GM23338 (cell line): Measurements from ENCODE around the gene USP20. TPM values are rescaled to one million over a fixed set of nuclear protein-coding genes. Genes with fewer than 3 reads are reported as not detected.
"Not testable (repeated sequence)": the region's sequence is repeated elsewhere in the genome, so short reads cannot be mapped to it uniquely, and the experiment has no call there.

Experiments
- ATAC-seq: fragments of 200-7000 bp; cut with Tn5 transposase; 3 replicates; pipeline ENCODE4 v1.9.1; 2020
- DNase-seq: peaks from one replicate; pipeline ENCODE4 v3.0.0-alpha.2; 2015; ENCODE audit warnings: low spot score
- H2AFZ ChIP-seq: fragments of 200-600 bp; sonication (generic); 2 replicates; pipeline ENCODE4 v1.8.0; 2016; ENCODE audit warnings: antibody characterized with exemption, mild to moderate bottlenecking, moderate library complexity
- H3F3A ChIP-seq: fragments of 200-600 bp; sonication (generic); replicated peaks from 2 replicates; pipeline ENCODE4 v1.8.0; 2017; ENCODE audit warnings: antibody characterized with exemption, mixed run types, low read depth
- H3K27ac ChIP-seq: fragments of 200-600 bp; sonication (generic); 2 replicates; pipeline ENCODE4 v1.6.1; 2016; ENCODE audit warnings: low read depth
- H3K27me3 ChIP-seq: fragments of 200-600 bp; sonication (generic); 2 replicates; pipeline ENCODE4 v1.8.0; 2016; ENCODE audit warnings: mild to moderate bottlenecking, mixed run types, moderate library complexity; ENCODE audit not compliant: insufficient read depth
- H3K36me3 ChIP-seq: fragments of 200-600 bp; sonication (generic); 2 replicates; pipeline ENCODE4 v1.8.0; 2016; ENCODE audit warnings: mild to moderate bottlenecking; ENCODE audit not compliant: insufficient read depth
- H3K4me1 ChIP-seq: fragments of 200-600 bp; sonication (generic); 2 replicates; pipeline ENCODE4 v1.8.0; 2016; ENCODE audit warnings: mild to moderate bottlenecking, moderate library complexity; ENCODE audit not compliant: insufficient read depth
- H3K4me2 ChIP-seq: fragments of 200-600 bp; sonication (generic); 2 replicates; pipeline ENCODE4 v1.7.1; 2017; ENCODE audit warnings: mixed run types
- H3K4me3 ChIP-seq: fragments of 200-600 bp; sonication (generic); 2 replicates; pipeline ENCODE4 v1.6.1; 2016; ENCODE audit warnings: mixed run types
- H3K79me2 ChIP-seq: fragments of 200-600 bp; sonication (generic); replicated peaks from 2 replicates; pipeline ENCODE4 v1.8.0; 2017; ENCODE audit warnings: mild to moderate bottlenecking; ENCODE audit not compliant: insufficient read depth
- H3K9me2 ChIP-seq: fragments of 200-600 bp; sonication (generic); 2 replicates; pipeline ENCODE4 v1.8.0; 2017; ENCODE audit not compliant: insufficient read depth
- H4K20me1 ChIP-seq: fragments of 200-600 bp; sonication (generic); replicated peaks from 2 replicates; pipeline ENCODE4 v1.8.0; 2017; ENCODE audit warnings: mild to moderate bottlenecking; ENCODE audit not compliant: insufficient read depth
- H3K27ac Mint-ChIP-seq: 2 replicates; pipeline ENCODE4 v1.8.0; 2020; ENCODE audit warnings: inconsistent platforms, mild to moderate bottlenecking, moderate library complexity, mixed read lengths
- H3K27me3 Mint-ChIP-seq: 3 replicates; pipeline ENCODE4 v1.8.0; 2022; ENCODE audit warnings: low read depth, mild to moderate bottlenecking, moderate library complexity, mixed read lengths, inconsistent platforms; ENCODE audit not compliant: insufficient read depth, poor library complexity
- H3K36me3 Mint-ChIP-seq: 3 replicates; pipeline ENCODE4 v1.8.0; 2021; ENCODE audit warnings: low read depth, mild to moderate bottlenecking, inconsistent platforms, moderate library complexity, mixed read lengths
- H3K4me1 Mint-ChIP-seq: 3 replicates; pipeline ENCODE4 v1.8.0; 2020; ENCODE audit warnings: mild to moderate bottlenecking, inconsistent platforms, mixed read lengths
- H3K4me3 Mint-ChIP-seq: 3 replicates; pipeline ENCODE4 v1.8.0; 2021; ENCODE audit warnings: moderate library complexity, mild to moderate bottlenecking, inconsistent platforms, mixed read lengths
- H3K9me3 Mint-ChIP-seq: 3 replicates; pipeline ENCODE4 v1.8.0; 2020; ENCODE audit warnings: moderate library complexity, mild to moderate bottlenecking, inconsistent platforms, mixed read lengths
- EZH2 ChIP-seq: fragments of 200-600 bp; sonication (generic); IDR thresholded peaks from one replicate; pipeline ENCODE4 v1.8.0; 2017; ENCODE audit warnings: antibody characterized with exemption, mild to moderate bottlenecking, low read depth; ENCODE audit not compliant: unreplicated experiment
- JUNB ChIP-seq: IDR thresholded peaks from one replicate; pipeline ENCODE4 v1.6.1; 2016; ENCODE audit warnings: antibody characterized with exemption; ENCODE audit not compliant: unreplicated experiment
- POLR2AphosphoS5 ChIP-seq: IDR thresholded peaks from 2 replicates; pipeline ENCODE4 v1.6.1; 2016; ENCODE audit warnings: antibody characterized with exemption, low read depth
- polyA plus RNA-seq: library from polyadenylated mRNA; unstranded; fragments of >200 nt; fragmentation: Nextera tagmentation; extraction: Ambion mirVana; gene quantifications from 2 replicates; pipeline ENCODE4 v1.2.1, GENCODE V29; 2016
- total RNA-seq: library from RNA; depleted of rRNA; stranded (reverse); fragments of >200 nt; shearing (Covaris generic); gene quantifications from 2 replicates; pipeline ENCODE4 v1.2.3, GENCODE V29; 2014
- TF ChIP-seq, protein P1 (sequence below), 2 experiments: fragments of 200-600 bp in 1 of 2; sonication (generic) in 1 of 2; conservative IDR thresholded peaks; 2 replicates each; pipeline versions ENCODE4 v1.5.1 to v1.6.1; 2016 to 2017; ENCODE audit warnings: antibody characterized with exemption in 2 of 2, low read depth in 2 of 2, mild to moderate bottlenecking in 2 of 2, moderate library complexity in 1 of 2
- TF ChIP-seq, protein P2 (sequence below): fragments of 250-450 bp; sonication (Bioruptor Pico); IDR thresholded peaks from 2 replicates; pipeline ENCODE4 v1.5.0; 2020; ENCODE audit warnings: mild to moderate bottlenecking, moderate library complexity

USP20 gene
- total and polyA plus RNA-seq, 2 experiments from 2014 or later, result 10.4 to 13.0 TPM

DNA sequence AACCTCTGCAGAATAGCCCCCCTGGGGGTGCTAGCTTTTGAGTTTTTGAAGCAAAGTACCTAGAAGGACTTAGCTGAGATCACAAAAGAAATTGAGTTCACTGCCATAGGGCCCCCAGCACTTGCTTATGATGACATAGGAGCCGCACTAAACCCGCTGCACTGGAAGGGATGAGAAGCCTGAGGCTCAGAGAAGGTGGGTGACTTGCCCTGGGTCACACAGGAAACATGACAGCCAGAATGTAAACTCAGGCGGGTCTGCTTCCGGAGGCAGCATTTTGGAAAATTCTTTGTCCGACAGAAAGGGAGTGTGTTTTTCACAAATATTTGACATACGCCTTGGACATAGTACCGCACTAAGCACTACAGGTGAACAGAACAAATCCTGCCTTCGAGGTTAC lies 40.7 kb upstream of the USP20 start:
- no peaks in the 10 kb centered on the region for H3K4me1 Mint-ChIP-seq
- H3K4me3 ChIP-seq, result no peak overlapping the region
- no peaks in the 10 kb centered on the region for H3K4me1 ChIP-seq
- no peaks in the 10 kb centered on the region; the same call in 2 of the 3 replicates for H3K9me3 Mint-ChIP-seq
- DNase-seq (no peak), ATAC-seq (no peak)
- H3K27ac Mint-ChIP-seq, result no peak overlapping the region
- peaks cover 2% of the 10 kb centered on the region for H3K27me3 Mint-ChIP-seq
- H3K4me3 Mint-ChIP-seq, result no peak overlapping the region
- H3K9me2 ChIP-seq, result no peaks in the 10 kb centered on the region
- no peaks in the 10 kb centered on the region for H3K36me3 Mint-ChIP-seq
- H3K4me2 ChIP-seq, result no peak overlapping the region
- no peak overlapping the region for H3K27ac ChIP-seq
- H3F3A ChIP-seq, result no peaks in the 10 kb centered on the region
- peaks cover 3% of the 10 kb centered on the region; the same call in 1 of the 2 replicates for H4K20me1 ChIP-seq
- H2AFZ ChIP-seq, result no peak overlapping the region
- H3K27me3 ChIP-seq, result no peaks in the 10 kb centered on the region
- H3K79me2 ChIP-seq, result no peaks in the 10 kb centered on the region
- TF ChIP-seq EZH2, result no peak
- TF ChIP-seq, protein P1, sequence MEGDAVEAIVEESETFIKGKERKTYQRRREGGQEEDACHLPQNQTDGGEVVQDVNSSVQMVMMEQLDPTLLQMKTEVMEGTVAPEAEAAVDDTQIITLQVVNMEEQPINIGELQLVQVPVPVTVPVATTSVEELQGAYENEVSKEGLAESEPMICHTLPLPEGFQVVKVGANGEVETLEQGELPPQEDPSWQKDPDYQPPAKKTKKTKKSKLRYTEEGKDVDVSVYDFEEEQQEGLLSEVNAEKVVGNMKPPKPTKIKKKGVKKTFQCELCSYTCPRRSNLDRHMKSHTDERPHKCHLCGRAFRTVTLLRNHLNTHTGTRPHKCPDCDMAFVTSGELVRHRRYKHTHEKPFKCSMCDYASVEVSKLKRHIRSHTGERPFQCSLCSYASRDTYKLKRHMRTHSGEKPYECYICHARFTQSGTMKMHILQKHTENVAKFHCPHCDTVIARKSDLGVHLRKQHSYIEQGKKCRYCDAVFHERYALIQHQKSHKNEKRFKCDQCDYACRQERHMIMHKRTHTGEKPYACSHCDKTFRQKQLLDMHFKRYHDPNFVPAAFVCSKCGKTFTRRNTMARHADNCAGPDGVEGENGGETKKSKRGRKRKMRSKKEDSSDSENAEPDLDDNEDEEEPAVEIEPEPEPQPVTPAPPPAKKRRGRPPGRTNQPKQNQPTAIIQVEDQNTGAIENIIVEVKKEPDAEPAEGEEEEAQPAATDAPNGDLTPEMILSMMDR (conservative IDR thresholded peaks at IDR 0.05; ENCODE audit: low read depth in 2 of 2), result no peak
- no peak for TF ChIP-seq JUNB
- TF ChIP-seq POLR2AphosphoS5, result no peak
- TF ChIP-seq, protein P2, sequence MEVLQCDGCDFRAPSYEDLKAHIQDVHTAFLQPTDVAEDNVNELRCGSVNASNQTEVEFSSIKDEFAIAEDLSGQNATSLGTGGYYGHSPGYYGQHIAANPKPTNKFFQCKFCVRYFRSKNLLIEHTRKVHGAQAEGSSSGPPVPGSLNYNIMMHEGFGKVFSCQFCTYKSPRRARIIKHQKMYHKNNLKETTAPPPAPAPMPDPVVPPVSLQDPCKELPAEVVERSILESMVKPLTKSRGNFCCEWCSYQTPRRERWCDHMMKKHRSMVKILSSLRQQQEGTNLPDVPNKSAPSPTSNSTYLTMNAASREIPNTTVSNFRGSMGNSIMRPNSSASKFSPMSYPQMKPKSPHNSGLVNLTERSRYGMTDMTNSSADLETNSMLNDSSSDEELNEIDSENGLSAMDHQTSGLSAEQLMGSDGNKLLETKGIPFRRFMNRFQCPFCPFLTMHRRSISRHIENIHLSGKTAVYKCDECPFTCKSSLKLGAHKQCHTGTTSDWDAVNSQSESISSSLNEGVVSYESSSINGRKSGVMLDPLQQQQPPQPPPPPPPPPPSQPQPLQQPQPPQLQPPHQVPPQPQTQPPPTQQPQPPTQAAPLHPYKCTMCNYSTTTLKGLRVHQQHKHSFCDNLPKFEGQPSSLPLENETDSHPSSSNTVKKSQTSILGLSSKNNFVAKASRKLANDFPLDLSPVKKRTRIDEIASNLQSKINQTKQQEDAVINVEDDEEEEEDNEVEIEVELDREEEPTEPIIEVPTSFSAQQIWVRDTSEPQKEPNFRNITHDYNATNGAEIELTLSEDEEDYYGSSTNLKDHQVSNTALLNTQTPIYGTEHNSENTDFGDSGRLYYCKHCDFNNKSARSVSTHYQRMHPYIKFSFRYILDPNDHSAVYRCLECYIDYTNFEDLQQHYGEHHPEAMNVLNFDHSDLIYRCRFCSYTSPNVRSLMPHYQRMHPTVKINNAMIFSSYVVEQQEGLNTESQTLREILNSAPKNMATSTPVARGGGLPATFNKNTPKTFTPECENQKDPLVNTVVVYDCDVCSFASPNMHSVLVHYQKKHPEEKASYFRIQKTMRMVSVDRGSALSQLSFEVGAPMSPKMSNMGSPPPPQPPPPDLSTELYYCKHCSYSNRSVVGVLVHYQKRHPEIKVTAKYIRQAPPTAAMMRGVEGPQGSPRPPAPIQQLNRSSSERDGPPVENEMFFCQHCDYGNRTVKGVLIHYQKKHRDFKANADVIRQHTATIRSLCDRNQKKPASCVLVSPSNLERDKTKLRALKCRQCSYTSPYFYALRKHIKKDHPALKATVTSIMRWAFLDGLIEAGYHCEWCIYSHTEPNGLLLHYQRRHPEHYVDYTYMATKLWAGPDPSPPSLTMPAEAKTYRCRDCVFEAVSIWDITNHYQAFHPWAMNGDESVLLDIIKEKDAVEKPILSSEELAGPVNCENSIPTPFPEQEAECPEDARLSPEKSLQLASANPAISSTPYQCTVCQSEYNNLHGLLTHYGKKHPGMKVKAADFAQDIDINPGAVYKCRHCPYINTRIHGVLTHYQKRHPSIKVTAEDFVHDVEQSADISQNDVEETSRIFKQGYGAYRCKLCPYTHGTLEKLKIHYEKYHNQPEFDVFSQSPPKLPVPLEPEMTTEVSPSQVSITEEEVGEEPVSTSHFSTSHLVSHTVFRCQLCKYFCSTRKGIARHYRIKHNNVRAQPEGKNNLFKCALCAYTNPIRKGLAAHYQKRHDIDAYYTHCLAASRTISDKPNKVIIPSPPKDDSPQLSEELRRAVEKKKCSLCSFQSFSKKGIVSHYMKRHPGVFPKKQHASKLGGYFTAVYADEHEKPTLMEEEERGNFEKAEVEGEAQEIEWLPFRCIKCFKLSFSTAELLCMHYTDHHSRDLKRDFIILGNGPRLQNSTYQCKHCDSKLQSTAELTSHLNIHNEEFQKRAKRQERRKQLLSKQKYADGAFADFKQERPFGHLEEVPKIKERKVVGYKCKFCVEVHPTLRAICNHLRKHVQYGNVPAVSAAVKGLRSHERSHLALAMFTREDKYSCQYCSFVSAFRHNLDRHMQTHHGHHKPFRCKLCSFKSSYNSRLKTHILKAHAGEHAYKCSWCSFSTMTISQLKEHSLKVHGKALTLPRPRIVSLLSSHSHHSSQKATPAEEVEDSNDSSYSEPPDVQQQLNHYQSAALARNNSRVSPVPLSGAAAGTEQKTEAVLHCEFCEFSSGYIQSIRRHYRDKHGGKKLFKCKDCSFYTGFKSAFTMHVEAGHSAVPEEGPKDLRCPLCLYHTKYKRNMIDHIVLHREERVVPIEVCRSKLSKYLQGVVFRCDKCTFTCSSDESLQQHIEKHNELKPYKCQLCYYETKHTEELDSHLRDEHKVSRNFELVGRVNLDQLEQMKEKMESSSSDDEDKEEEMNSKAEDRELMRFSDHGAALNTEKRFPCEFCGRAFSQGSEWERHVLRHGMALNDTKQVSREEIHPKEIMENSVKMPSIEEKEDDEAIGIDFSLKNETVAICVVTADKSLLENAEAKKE, result no peak
- H3K36me3 ChIP-seq, result no peaks in the 10 kb centered on the region

GRCh38 chr9:129796029-129796428 lies 39.2 kb upstream of the USP20 start:
- not testable (repeated sequence) for H3K36me3 Mint-ChIP-seq, H3K4me3 Mint-ChIP-seq, H2AFZ ChIP-seq, H3K9me3 Mint-ChIP-seq, H3K27ac Mint-ChIP-seq, H3K4me2 ChIP-seq, H3K4me1 ChIP-seq, H3K27me3 Mint-ChIP-seq, H3K4me3 ChIP-seq, ATAC-seq, DNase-seq, H3F3A ChIP-seq, H3K4me1 Mint-ChIP-seq, H3K27me3 ChIP-seq, H3K79me2 ChIP-seq, H4K20me1 ChIP-seq, H3K9me2 ChIP-seq, H3K27ac ChIP-seq, H3K36me3 ChIP-seq
